Measurements from ENCODE around the gene FUCA2.
"Not testable (repeated sequence)": the region's sequence is repeated elsewhere in the genome, so short reads cannot be mapped to it uniquely, and the experiment has no call there.

FUCA2 gene

GRCh38 chr6:143490244-143490643 is 21.3 kb downstream of the FUCA2 start:
- no peak for FAIRE-seq

GRCh38 chr6:143486752-143487151 is 24.8 kb downstream of the FUCA2 start:
- no peak for FAIRE-seq

GRCh38 chr6:143485967-143486366 is 25.6 kb downstream of the FUCA2 start:
- no peak for FAIRE-seq

GRCh38 chr6:143482593-143482992 is 28.9 kb downstream of the FUCA2 start:
- FAIRE-seq = peak; percentile 55

GRCh38 chr6:143478479-143479062 is 32.9 kb downstream of the FUCA2 start:
- no peak for FAIRE-seq

GRCh38 chr6:143476545-143476944 is 35.0 kb downstream of the FUCA2 start:
- no peak for FAIRE-seq

GRCh38 chr6:143471822-143472221 is 39.7 kb downstream of the FUCA2 start:
- no peak for FAIRE-seq

GRCh38 chr6:143468823-143469222 is 42.7 kb downstream of the FUCA2 start:
- not testable (repeated sequence) for FAIRE-seq

GRCh38 chr6:143468026-143468425 is 43.5 kb downstream of the FUCA2 start:
- FAIRE-seq = no peak

- FAIRE-seq = no peak
These were observed 46.0 kb downstream of the FUCA2 start for GRCh38 chr6:143465546-143465945.

GRCh38 chr6:143457563-143458359 is 53.8 kb downstream of the FUCA2 start:
- FAIRE-seq = no peak

GRCh38 chr6:143451531-143451930 is 60.0 kb downstream of the FUCA2 start:
- no peak for FAIRE-seq

GRCh38 chr6:143450453-143451371 is 60.8 kb downstream of the FUCA2 start, which contains the start of the genes ADAT2 and PEX3:
ADAT2 (minus strand) TSS chr6:143450695; CDS start chr6:143450658, 37 bp downstream.
PEX3 (plus strand) TSS chr6:143450805; CDS start chr6:143451043, 238 bp downstream.
- FAIRE-seq = peak; percentile 42

- FAIRE-seq = no peak
These were observed 61.6 kb downstream of the FUCA2 start for GRCh38 chr6:143449714-143450452.

GRCh38 chr6:143449082-143449713 is 62.3 kb downstream of the FUCA2 start:
- no peak for FAIRE-seq

GRCh38 chr6:143447865-143448264 is 63.7 kb downstream of the FUCA2 start:
- FAIRE-seq = not testable (repeated sequence)

All from G401.6 (cell line).